OCI-M2 (cell line): ENCODE measurements around the gene SLTM.
"Not testable (repeated sequence)": the region's sequence is repeated elsewhere in the genome, so short reads cannot be mapped to it uniquely, and the experiment has no call there.

Experiments
- DNase-seq: peaks from one replicate; lab custom pipeline; 2025; ENCODE audit not compliant: unreplicated experiment; lab: John Stamatoyannopoulos, UW

Gene SLTM

GRCh38 chr15:58933281-58934113, at the start of gene SLTM:
SLTM (minus strand) TSS chr15:58933679; CDS start chr15:58933565, 114 bp downstream.
- peak; percentile 60 for DNase-seq

- DNase-seq, result no peak
Observed at GRCh38 chr15:58983261-58983660, 49.8 kb upstream of the SLTM start.

- no peak for DNase-seq
Observed at GRCh38 chr15:58981808-58982475, 48.5 kb upstream of the SLTM start.

- no peak for DNase-seq
Observed at GRCh38 chr15:58980351-58980939, 47.0 kb upstream of the SLTM start.

- DNase-seq, result no peak
Observed at GRCh38 chr15:58977887-58978286, 44.4 kb upstream of the SLTM start.

GRCh38 chr15:58967479-58967878, 34.0 kb upstream of the SLTM start:
- DNase-seq, result no peak

- no peak for DNase-seq
Observed at GRCh38 chr15:58966698-58967097, 33.2 kb upstream of the SLTM start.

GRCh38 chr15:58962662-58963565, 29.4 kb upstream of the SLTM start:
- no peak for DNase-seq

GRCh38 chr15:58962136-58962535, 28.7 kb upstream of the SLTM start:
- no peak for DNase-seq

- DNase-seq, result no peak
Observed at GRCh38 chr15:58958811-58959210, 25.3 kb upstream of the SLTM start.

- DNase-seq, result peak; percentile 31
Observed at GRCh38 chr15:58957101-58957973, 23.9 kb upstream of the SLTM start.

GRCh38 chr15:58952751-58953150, 19.3 kb upstream of the SLTM start:
- no peak for DNase-seq

GRCh38 chr15:58951388-58952007, 18.0 kb upstream of the SLTM start:
- DNase-seq, result no peak

GRCh38 chr15:58947179-58947578, 13.7 kb upstream of the SLTM start:
- DNase-seq, result no peak

GRCh38 chr15:58934974-58935373, 1.5 kb upstream of the SLTM start:
- not testable (repeated sequence) for DNase-seq

- no peak for DNase-seq
Observed at GRCh38 chr15:58934521-58934920, 1.0 kb upstream of the SLTM start.

GRCh38 chr15:58934114-58934447, 602 bp upstream of the SLTM start:
- no peak for DNase-seq

GRCh38 chr15:58932710-58933280, 684 bp downstream of the SLTM start:
- no peak for DNase-seq

GRCh38 chr15:58931987-58932588, 1.4 kb downstream of the SLTM start:
- DNase-seq, result no peak
